ENCODE data around the gene NRDC.

NRDC gene

DNA sequence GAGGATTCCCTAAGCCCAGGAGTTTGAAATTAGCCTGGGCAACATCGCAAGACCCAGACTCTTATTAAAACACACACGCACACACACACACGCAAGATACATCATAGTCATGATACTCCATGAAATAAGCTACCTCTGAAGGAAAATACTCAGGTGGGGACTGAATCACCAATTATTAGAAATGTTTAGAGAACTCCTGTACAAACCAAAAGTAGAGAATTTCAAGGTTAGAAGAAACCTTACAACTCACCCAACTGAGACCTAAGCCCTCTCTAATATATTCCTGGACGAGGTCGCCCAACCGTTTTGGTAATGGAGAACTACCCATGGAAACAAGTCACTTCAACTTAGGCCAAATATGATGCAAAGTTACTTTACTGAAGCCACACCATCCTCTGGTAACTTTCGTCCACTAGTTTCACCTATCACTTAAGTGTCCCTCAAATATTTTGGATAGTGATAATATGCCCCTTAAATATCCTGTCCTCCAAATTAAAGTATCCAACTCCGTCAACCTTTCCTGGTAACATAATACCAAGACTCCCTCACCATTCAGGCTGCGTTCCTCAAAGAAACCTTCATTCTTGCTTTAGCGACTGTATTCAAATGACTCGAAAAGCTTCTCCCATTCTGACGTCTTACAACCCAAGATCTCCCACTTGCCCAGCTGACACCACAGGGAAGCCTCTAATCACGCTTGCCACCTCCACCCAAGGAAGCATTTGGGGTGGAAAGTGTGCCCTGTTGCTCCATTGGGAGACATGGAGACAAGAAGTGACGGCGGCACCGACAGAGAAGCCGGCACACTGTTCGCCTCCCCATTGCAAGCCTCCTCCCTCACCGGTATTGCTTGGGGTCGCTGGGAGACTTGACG is 856 bp downstream of the NRDC start (continued):
- TF ChIP-seq, protein P1, sequence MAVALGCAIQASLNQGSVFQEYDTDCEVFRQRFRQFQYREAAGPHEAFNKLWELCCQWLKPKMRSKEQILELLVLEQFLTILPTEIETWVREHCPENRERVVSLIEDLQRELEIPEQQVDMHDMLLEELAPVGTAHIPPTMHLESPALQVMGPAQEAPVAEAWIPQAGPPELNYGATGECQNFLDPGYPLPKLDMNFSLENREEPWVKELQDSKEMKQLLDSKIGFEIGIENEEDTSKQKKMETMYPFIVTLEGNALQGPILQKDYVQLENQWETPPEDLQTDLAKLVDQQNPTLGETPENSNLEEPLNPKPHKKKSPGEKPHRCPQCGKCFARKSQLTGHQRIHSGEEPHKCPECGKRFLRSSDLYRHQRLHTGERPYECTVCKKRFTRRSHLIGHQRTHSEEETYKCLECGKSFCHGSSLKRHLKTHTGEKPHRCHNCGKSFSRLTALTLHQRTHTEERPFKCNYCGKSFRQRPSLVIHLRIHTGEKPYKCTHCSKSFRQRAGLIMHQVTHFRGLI (tag by site-specific recombination; IDR thresholded peaks at IDR 0.05) = peak; percentile 80
- peak; percentile 6; the same call in 1 of the 2 replicates for TF ChIP-seq IKZF3 (tag by site-specific recombination; IDR thresholded peaks at IDR 0.05)
- TF ChIP-seq ZNF292 (tag by site-specific recombination; IDR thresholded peaks at IDR 0.05; ENCODE audit: borderline replicate concordance, low read depth) = no peak
- no peak for TF ChIP-seq SP3 (tag by site-specific recombination; IDR thresholded peaks at IDR 0.05)
- TF ChIP-seq ZNF335 (tag by site-specific recombination; conservative IDR thresholded peaks at IDR 0.05) = peak; percentile 50
- TF ChIP-seq ZNF184 (tag by site-specific recombination; IDR thresholded peaks at IDR 0.05) = no peak
- TF ChIP-seq ZNF654 (tag by site-specific recombination; IDR thresholded peaks at IDR 0.05; ENCODE audit: low read depth) = no peak

DNA sequence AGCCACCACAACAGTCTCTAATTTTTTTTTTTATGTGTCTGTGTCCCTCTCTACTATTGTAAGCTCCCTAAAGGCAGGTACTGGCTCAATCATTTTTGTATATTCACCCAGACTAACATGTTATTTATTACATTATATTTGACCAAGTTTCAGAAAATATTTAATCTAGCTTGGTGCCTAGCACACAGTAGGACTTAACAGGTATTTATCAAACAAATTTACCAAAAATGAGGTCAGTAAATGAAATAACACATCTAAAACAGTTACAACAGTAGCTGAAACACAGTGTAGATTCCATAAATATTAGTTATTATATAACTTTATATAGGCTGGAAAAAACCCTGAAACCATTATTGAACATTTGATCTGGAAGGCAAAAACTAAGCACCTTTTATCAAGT is 2.7 kb downstream of the NRDC start:
- TF ChIP-seq, protein P2, sequence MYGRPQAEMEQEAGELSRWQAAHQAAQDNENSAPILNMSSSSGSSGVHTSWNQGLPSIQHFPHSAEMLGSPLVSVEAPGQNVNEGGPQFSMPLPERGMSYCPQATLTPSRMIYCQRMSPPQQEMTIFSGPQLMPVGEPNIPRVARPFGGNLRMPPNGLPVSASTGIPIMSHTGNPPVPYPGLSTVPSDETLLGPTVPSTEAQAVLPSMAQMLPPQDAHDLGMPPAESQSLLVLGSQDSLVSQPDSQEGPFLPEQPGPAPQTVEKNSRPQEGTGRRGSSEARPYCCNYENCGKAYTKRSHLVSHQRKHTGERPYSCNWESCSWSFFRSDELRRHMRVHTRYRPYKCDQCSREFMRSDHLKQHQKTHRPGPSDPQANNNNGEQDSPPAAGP (tag by site-specific recombination; IDR thresholded peaks at IDR 0.05) = no peak
- TF ChIP-seq ZNF394 (tag by site-specific recombination; IDR thresholded peaks at IDR 0.05; ENCODE audit: borderline replicate concordance) = no peak
- POLR2A ChIA-PET = no interaction called here
- Histone ChIP-seq H3K27ac (ENCODE audit: extremely low read depth, low read depth, low read length) (no peak overlapping the region), H3K4me1 (ENCODE audit: control insufficient read depth, insufficient read depth, low read length) (no peaks in the 10 kb centered on the region), H3K9me3 (ENCODE audit: control insufficient read depth, insufficient read depth, low read depth, low read length) (no peaks in the 10 kb centered on the region), H3K36me3 (ENCODE audit: control insufficient read depth in 2 of 2, insufficient read depth in 1 of 2, low read length in 2 of 2) (peaks cover 0 to 9% of the 10 kb centered on the region in 2 experiments; a peak in 1 of 3 replicates), H3K4me3 (ENCODE audit: low read depth, low read length) (no peak overlapping the region)
- CTCF ChIA-PET = interaction anchor here (0.6 to 1.2 kb wide), 6 partner anchors 21 to 472 kb away, joined by 3 to 5 read pairs (median 3); no protein-coding TSS in a partner anchor

DNA sequence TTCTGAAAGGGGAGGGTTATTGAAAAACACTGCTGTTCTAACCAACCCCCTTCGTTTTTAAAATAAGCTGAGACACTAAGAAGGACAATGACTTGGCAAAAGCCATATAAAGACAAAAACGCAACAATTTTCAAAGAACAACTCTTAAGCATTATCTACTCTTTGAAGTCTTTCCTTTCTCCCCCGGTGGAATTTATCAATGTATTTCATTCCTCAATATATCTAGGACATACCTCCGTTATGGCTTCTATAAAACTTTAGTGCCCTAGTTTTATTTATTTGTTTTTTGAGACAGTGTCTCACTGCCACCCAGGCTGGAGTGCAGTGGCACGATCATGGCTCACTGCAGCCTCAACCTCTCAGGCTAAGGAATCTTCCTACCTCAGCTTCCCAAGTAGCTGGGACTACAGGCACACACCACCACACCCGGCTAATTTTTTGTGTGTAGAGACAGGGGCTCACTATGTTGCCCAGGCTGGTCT is 3.2 kb downstream of the NRDC start:
- CTCF ChIA-PET = no interaction called here
- POLR2A ChIA-PET = interaction anchor here (0.6 kb wide), 1 partner anchor 32 kb away, joined by 3 read pairs; no protein-coding TSS in a partner anchor
- H3K36me3 ChIP-seq (ENCODE audit: control insufficient read depth in 2 of 2, insufficient read depth in 1 of 2, low read length in 2 of 2) = peaks cover 0 to 9% of the 10 kb centered on the region in 2 experiments; a peak in 1 of 3 replicates
- H3K27ac ChIP-seq (ENCODE audit: extremely low read depth, low read depth, low read length) = no peak overlapping the region
- H3K4me1 ChIP-seq (ENCODE audit: control insufficient read depth, insufficient read depth, low read length) = no peaks in the 10 kb centered on the region
- no peak for TF ChIP-seq ZNF37A (tag by site-specific recombination; IDR thresholded peaks at IDR 0.05)
- TF ChIP-seq ZBTB48 (tag by site-specific recombination; IDR thresholded peaks at IDR 0.05) = no peak
- TF ChIP-seq ZNF600 (tag by site-specific recombination; IDR thresholded peaks at IDR 0.05) = peak; percentile 30; the same call in 1 of the 2 replicates
- no peak for TF ChIP-seq ZNF221 (tag by site-specific recombination; IDR thresholded peaks at IDR 0.05; ENCODE audit: borderline replicate concordance)
- TF ChIP-seq, protein P3, sequence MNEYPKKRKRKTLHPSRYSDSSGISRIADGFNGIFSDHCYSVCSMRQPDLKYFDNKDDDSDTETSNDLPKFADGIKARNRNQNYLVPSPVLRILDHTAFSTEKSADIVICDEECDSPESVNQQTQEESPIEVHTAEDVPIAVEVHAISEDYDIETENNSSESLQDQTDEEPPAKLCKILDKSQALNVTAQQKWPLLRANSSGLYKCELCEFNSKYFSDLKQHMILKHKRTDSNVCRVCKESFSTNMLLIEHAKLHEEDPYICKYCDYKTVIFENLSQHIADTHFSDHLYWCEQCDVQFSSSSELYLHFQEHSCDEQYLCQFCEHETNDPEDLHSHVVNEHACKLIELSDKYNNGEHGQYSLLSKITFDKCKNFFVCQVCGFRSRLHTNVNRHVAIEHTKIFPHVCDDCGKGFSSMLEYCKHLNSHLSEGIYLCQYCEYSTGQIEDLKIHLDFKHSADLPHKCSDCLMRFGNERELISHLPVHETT (tag by site-specific recombination; IDR thresholded peaks at IDR 0.05) = no peak
- TF ChIP-seq, protein P4, sequence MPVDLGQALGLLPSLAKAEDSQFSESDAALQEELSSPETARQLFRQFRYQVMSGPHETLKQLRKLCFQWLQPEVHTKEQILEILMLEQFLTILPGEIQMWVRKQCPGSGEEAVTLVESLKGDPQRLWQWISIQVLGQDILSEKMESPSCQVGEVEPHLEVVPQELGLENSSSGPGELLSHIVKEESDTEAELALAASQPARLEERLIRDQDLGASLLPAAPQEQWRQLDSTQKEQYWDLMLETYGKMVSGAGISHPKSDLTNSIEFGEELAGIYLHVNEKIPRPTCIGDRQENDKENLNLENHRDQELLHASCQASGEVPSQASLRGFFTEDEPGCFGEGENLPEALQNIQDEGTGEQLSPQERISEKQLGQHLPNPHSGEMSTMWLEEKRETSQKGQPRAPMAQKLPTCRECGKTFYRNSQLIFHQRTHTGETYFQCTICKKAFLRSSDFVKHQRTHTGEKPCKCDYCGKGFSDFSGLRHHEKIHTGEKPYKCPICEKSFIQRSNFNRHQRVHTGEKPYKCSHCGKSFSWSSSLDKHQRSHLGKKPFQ (tag by site-specific recombination; IDR thresholded peaks at IDR 0.05) = no peak
- no peak for TF ChIP-seq ZNF24 (tag by site-specific recombination; IDR thresholded peaks at IDR 0.05)
- no peak for TF ChIP-seq ZNF354C (tag by site-specific recombination; IDR thresholded peaks at IDR 0.05; ENCODE audit: borderline replicate concordance, low read depth)
- TF ChIP-seq, protein P5, sequence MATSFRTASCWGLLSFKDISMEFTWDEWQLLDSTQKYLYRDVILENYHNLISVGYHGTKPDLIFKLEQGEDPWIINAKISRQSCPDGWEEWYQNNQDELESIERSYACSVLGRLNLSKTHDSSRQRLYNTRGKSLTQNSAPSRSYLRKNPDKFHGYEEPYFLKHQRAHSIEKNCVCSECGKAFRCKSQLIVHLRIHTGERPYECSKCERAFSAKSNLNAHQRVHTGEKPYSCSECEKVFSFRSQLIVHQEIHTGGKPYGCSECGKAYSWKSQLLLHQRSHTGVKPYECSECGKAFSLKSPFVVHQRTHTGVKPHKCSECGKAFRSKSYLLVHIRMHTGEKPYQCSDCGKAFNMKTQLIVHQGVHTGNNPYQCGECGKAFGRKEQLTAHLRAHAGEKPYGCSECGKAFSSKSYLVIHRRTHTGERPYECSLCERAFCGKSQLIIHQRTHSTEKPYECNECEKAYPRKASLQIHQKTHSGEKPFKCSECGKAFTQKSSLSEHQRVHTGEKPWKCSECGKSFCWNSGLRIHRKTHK (tag by site-specific recombination; IDR thresholded peaks at IDR 0.05) = no peak
- TF ChIP-seq ZNF341 (tag by site-specific recombination; IDR thresholded peaks at IDR 0.05; ENCODE audit: low read depth) = peak; percentile 95
- H3K9me3 ChIP-seq (ENCODE audit: control insufficient read depth, insufficient read depth, low read depth, low read length) = no peaks in the 10 kb centered on the region
- H3K4me3 ChIP-seq (ENCODE audit: low read depth, low read length) = no peak overlapping the region
